ENCODE results near the gene CCDC3.

GRCh38 chr10:12876266-12876665 lies 125.2 kb downstream of the CCDC3 start:
- no peak for TF ChIP-seq MAX (IDR thresholded peaks at IDR 0.05; ENCODE audit: low read depth, low read length)
- no peak for TF ChIP-seq POLR2A (IDR thresholded peaks at IDR 0.05; ENCODE audit: extremely low read depth, insufficient read length)
- no peak for TF ChIP-seq CTCF (IDR thresholded peaks at IDR 0.05; ENCODE audit: low read depth, low read length)

Measured in NB4 (cell line).